ENCODE results near the gene FAM234B. TPM values are rescaled to one million over a fixed set of nuclear protein-coding genes. Genes with fewer than 3 reads are reported as not detected.

Gene FAM234B
- polyA plus RNA-seq, 1 donor (not counting 4 experiments of a cell fraction or from before 2014, with no cell fraction given) = 4.5 TPM

DNA sequence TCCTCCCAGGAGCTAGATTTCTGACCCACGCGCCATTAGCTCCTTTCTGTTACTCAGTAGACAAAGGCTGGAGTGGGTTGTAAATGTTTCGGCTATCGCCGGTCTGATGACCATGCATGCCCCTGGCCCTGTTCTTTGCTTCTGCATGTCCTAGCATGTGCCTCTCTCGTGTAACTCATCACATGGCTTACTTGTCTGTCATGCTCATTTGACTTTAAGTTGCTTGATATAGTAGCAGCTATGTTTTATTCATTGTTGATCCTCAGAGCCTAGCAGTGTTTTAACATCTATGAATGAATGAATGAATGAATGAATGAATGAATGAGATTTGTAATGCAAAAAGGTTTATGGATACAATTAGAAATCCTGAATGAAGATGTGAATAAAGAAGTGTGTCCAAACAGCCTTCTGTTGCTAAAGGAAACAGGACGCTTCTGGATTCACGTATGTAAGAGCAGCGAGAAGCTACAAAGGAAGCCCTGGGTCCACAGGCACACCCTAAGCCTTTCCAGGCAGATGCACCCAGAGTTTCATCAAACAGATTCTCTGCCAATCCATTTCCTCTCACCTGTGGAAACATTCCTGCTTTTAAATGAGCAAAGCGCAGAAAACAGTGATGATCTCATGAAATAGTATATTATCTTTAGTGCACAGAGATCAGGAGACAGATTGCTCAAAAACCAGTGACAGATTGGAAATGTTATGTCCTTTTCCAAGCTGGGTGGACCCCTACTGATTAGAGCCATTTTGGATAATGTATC lies 55.8 kb downstream of the FAM234B start:
- Histone ChIP-seq H3K36me3 (ENCODE audit: control insufficient read depth in 2 of 2, extremely low read depth in 1 of 2, insufficient read depth in 2 of 2, low read length in 2 of 2) (no peaks in the 10 kb centered on the region), H3K79me2 (ENCODE audit: control insufficient read depth, insufficient read depth, low read length) (no peaks in the 10 kb centered on the region), H2AFZ (ENCODE audit: control insufficient read depth, low read length) (no peak overlapping the region), H3K4me3 (ENCODE audit: control insufficient read depth in 2 of 3, extremely low read depth in 1 of 3, insufficient read depth in 2 of 3, low read depth in 1 of 3, low read length in 3 of 3) (peak overlapping the region in 2 of 3 experiments; percentile 2 to 48), H3K4me1 (ENCODE audit: control insufficient read depth, extremely low read depth, insufficient read depth, low read length) (peaks cover 56% of the 10 kb centered on the region), H4K20me1 (ENCODE audit: control insufficient read depth, extremely low read depth, insufficient read depth, low read length) (no peaks in the 10 kb centered on the region), H3K27me3 (ENCODE audit: control insufficient read depth, extremely low read depth, insufficient read depth, low read length) (no peaks in the 10 kb centered on the region), H3K27ac (ENCODE audit: control insufficient read depth, insufficient read depth, low read length) (peak overlapping the region; percentile 99), H3K4me2 (ENCODE audit: control insufficient read depth, extremely low read depth, insufficient read depth, low read depth, low read length) (peak overlapping the region; percentile 98), H3K9me3 (ENCODE audit: control insufficient read depth, low read depth, low read length) (no peaks in the 10 kb centered on the region), H3K9ac (ENCODE audit: control insufficient read depth, extremely low read depth, insufficient read depth, low read length) (peak overlapping the region; percentile 86), H3K9me1 (ENCODE audit: control insufficient read depth, extremely low read depth, insufficient read depth, low read length) (no peaks in the 10 kb centered on the region)
- TF ChIP-seq, protein P1, sequence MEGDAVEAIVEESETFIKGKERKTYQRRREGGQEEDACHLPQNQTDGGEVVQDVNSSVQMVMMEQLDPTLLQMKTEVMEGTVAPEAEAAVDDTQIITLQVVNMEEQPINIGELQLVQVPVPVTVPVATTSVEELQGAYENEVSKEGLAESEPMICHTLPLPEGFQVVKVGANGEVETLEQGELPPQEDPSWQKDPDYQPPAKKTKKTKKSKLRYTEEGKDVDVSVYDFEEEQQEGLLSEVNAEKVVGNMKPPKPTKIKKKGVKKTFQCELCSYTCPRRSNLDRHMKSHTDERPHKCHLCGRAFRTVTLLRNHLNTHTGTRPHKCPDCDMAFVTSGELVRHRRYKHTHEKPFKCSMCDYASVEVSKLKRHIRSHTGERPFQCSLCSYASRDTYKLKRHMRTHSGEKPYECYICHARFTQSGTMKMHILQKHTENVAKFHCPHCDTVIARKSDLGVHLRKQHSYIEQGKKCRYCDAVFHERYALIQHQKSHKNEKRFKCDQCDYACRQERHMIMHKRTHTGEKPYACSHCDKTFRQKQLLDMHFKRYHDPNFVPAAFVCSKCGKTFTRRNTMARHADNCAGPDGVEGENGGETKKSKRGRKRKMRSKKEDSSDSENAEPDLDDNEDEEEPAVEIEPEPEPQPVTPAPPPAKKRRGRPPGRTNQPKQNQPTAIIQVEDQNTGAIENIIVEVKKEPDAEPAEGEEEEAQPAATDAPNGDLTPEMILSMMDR (optimal IDR thresholded peaks at IDR 0.05 in 1 of 3, IDR thresholded peaks at IDR 0.05 in 1 of 3, conservative IDR thresholded peaks at IDR 0.05 in 1 of 3; ENCODE audit: extremely low read depth in 1 of 3, insufficient read depth in 2 of 3, low read length in 3 of 3) = no peak
- peak; percentile 89 for DNase-seq (ENCODE audit: low read depth, low spot score)
- FAIRE-seq = peak; percentile 91
- dilution Hi-C loops (cut with MboI; ENCODE audit: extremely low pct_ligation_motif_present, low sequenced_read_pairs) = no loop called here

DNA sequence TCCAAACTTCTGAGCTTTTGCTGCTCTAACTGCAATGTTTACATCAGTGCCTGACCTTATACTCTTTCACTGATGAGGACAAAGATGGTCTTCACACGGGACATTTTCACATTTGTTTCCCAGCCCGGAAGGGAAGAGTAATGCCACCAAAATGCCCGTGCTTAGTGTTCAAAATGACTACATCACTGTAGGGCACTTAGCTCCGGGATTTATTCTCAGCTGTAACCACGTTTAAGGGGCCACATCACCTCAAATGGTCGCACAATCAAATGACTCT lies 56.4 kb downstream of the FAM234B start:
- Histone ChIP-seq H3K79me2 (ENCODE audit: control insufficient read depth, insufficient read depth, low read length) (no peaks in the 10 kb centered on the region), H4K20me1 (ENCODE audit: control insufficient read depth, extremely low read depth, insufficient read depth, low read length) (no peaks in the 10 kb centered on the region), H3K36me3 (ENCODE audit: control insufficient read depth in 2 of 2, extremely low read depth in 1 of 2, insufficient read depth in 2 of 2, low read length in 2 of 2) (no peaks in the 10 kb centered on the region), H3K9ac (ENCODE audit: control insufficient read depth, extremely low read depth, insufficient read depth, low read length) (peak overlapping the region; percentile 86), H3K27ac (ENCODE audit: control insufficient read depth, insufficient read depth, low read length) (peak overlapping the region; percentile 99), H3K4me1 (ENCODE audit: control insufficient read depth, extremely low read depth, insufficient read depth, low read length) (peaks cover 52% of the 10 kb centered on the region), H3K27me3 (ENCODE audit: control insufficient read depth, extremely low read depth, insufficient read depth, low read length) (no peaks in the 10 kb centered on the region), H3K4me2 (ENCODE audit: control insufficient read depth, extremely low read depth, insufficient read depth, low read depth, low read length) (peak overlapping the region; percentile 98), H3K4me3 (ENCODE audit: control insufficient read depth in 2 of 3, extremely low read depth in 1 of 3, insufficient read depth in 2 of 3, low read depth in 1 of 3, low read length in 3 of 3) (peak overlapping the region; percentile 2 to 48 (median 6)), H2AFZ (ENCODE audit: control insufficient read depth, low read length) (peak overlapping the region; percentile 1), H3K9me1 (ENCODE audit: control insufficient read depth, extremely low read depth, insufficient read depth, low read length) (no peaks in the 10 kb centered on the region), H3K9me3 (ENCODE audit: control insufficient read depth, low read depth, low read length) (no peaks in the 10 kb centered on the region)
- FAIRE-seq (peak; percentile 62), DNase-seq (ENCODE audit: low read depth, low spot score) (no peak)
- TF ChIP-seq, protein P1 (optimal IDR thresholded peaks at IDR 0.05 in 1 of 3, IDR thresholded peaks at IDR 0.05 in 1 of 3, conservative IDR thresholded peaks at IDR 0.05 in 1 of 3; ENCODE audit: extremely low read depth in 1 of 3, insufficient read depth in 2 of 3, low read length in 3 of 3) = no peak
- no peak for TF ChIP-seq EZH2 (IDR thresholded peaks at IDR 0.05; ENCODE audit: low read length)
- dilution Hi-C loops (cut with MboI; ENCODE audit: extremely low pct_ligation_motif_present, low sequenced_read_pairs) = no loop called here
